Astrocyte of the spinal cord (primary cell): ENCODE measurements around the gene PPWD1.

Experiments used
- DNase-seq: peaks from one replicate; pipeline ENCODE4 v3.0.0; 2011; ENCODE audit warnings: low read depth, low spot score
- H3K4me3 ChIP-seq: 2 replicates; pipeline ENCODE4 v1.5.1; 2011; ENCODE audit warnings: low read depth, mild to moderate bottlenecking, low read length, moderate library complexity
- in situ Hi-C: cut with HindIII; loops from 2 replicates; pipeline ENCODE4 v1.10.0; 2017; ENCODE audit warnings: low sequenced_read_pairs
- TF ChIP-seq, protein P1 (sequence below): IDR thresholded peaks from 2 replicates; pipeline ENCODE4 v1.5.1; 2012; ENCODE audit warnings: low read depth, mild to moderate bottlenecking, low read length, inconsistent platforms

Gene PPWD1

DNA sequence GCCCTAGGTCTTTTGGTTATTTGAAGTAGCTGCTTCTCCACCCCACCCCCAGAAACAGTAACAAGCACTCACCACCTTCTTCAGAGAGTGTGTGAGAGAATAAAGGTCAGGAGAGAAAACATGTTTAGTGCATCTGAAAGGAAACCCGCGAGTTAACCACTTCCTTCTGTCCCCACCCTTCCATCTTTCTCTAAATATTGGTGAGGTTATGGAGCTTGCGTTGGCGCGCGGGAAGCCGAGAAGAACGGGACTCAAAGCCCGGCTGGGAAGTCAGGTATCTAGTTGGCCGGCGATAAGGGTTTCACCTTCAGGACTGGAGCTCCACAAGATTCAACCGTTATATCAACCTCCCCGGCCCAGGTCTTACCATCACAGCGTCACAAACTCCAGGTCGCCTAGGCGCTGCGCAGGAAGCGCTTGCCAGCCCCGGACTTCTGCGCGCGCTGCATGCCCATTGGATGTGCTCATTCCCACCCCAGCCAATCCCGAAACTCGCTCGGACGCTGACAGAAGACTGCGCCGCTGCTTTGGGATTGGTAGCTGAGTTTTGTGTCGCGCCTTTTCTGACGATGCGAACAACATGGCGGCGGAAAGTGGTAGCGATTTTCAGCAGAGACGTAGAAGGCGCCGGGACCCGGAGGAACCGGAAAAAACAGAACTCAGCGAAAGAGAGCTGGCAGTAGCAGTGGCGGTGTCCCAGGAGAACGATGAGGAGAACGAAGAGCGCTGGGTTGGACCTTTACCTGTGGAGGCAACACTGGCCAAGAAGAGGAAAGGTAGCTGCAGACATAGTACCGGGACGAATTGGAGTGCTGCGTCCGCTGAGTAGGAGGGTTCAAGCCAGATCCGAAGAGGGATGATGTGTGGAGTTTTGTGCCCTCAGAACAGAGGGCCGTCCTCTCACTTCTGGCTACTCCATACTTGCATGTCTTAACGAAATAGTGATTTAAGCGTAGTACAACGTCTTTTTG is at the start of gene PPWD1, which contains the start of gene CENPK:
Gene PPWD1, plus strand, starts transcription at position 566 of the 971 bp plus-strand sequence. Its CDS starts 15 bp downstream, at position 581.
Gene CENPK, minus strand, starts transcription at position 438 of the 971 bp plus-strand sequence. CDS start 8,261 bp downstream, outside the sequence.
- in situ Hi-C loops = no loop called here
- TF ChIP-seq, protein P1, sequence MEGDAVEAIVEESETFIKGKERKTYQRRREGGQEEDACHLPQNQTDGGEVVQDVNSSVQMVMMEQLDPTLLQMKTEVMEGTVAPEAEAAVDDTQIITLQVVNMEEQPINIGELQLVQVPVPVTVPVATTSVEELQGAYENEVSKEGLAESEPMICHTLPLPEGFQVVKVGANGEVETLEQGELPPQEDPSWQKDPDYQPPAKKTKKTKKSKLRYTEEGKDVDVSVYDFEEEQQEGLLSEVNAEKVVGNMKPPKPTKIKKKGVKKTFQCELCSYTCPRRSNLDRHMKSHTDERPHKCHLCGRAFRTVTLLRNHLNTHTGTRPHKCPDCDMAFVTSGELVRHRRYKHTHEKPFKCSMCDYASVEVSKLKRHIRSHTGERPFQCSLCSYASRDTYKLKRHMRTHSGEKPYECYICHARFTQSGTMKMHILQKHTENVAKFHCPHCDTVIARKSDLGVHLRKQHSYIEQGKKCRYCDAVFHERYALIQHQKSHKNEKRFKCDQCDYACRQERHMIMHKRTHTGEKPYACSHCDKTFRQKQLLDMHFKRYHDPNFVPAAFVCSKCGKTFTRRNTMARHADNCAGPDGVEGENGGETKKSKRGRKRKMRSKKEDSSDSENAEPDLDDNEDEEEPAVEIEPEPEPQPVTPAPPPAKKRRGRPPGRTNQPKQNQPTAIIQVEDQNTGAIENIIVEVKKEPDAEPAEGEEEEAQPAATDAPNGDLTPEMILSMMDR = no peak
- peak within 1 kb of the TSS; percentile 99 for H3K4me3 ChIP-seq
- peak; percentile 96 for DNase-seq

DNA sequence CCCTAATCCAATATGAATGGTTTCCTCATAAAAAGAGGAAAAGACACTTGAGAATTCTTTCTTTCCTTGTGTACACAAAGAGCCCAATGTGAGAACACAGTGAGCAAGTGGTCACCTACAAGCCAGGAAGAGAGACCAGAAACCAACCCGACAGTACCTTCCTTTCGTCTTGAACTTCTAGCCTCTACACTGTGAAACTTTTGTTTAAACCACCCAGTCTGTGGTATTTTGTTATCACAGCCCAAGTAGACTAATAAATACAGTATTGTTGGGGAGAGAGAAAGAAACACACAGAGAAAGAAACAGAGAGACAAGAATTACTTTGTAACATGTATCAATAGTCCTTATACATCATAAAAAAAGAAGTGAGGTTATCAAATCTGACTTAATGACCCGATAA is 37.4 kb upstream of the PPWD1 start:
- TF ChIP-seq, protein P1 = no peak
- H3K4me3 ChIP-seq = no peak overlapping the region
- in situ Hi-C loops = no loop called here
- DNase-seq = no peak

DNA sequence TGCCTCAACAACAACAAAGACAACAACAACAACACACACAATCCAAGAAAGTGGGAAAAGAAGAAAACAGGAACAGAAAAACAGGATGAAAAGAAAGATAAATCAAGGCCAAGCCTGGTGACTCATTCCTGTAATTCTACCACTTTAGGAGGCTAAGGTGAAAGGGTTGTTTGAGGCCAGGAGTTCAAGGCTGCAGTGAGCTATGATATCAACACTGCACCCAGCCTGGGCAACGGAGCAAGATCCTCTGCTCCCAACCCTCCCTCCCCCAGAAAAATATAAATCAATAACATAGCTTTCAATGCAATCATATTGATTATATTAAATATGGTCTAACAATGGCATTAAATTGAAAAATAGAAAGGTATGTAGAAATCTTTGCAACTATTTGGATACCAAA is 32.2 kb upstream of the PPWD1 start:
- H3K4me3 ChIP-seq = no peak overlapping the region
- no peak for DNase-seq
- TF ChIP-seq, protein P1 = no peak
- in situ Hi-C loops = no loop called here

DNA sequence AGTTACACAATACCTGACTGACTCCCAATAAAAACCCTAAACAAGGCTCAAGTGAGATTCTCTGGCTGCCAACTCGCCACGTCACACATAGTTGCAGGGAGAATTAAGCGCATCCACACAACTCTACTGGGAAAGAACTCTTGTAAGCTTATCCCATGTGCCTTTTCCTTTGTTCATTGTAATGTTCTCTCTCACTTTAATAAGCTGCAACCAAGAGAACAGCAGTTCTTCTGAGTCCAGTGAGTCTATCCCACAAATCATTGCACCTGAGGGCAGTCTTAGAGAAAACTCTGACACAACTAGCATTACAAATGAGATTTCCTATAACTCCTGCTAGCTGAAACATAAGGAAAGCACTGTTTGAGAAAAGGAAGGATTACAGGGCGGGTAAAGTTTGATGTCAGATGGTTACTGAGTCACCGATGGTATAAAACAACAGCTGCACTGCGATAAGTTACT is 27.5 kb upstream of the PPWD1 start:
- TF ChIP-seq, protein P1 = no peak
- H3K4me3 ChIP-seq = no peak overlapping the region
- in situ Hi-C loops = no loop called here

DNA sequence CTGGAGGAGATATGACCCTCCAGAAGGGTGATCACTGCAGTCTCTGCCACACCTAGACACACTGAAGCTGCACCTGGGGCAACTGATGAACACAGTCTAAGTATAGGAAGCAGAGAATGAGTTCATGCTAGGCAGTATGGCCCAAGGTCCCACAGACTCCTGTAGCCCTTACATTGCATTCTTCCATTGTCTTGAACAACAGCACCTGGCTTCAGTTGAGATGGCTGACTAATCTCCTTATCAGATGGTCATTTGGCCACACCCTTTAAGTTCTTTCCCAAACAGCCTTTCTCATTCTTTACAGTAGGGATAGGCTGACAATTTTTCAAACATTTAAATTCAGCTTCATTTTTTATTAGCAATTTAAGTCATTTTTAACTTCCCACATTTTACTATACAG is 23.3 kb upstream of the PPWD1 start:
- H3K4me3 ChIP-seq = no peak overlapping the region
- DNase-seq = no peak
- TF ChIP-seq, protein P1 = no peak
- in situ Hi-C loops = no loop called here

More for the DNA sequence above, 27.5 kb upstream of the PPWD1 start:
- DNase-seq = peak; percentile 2

DNA sequence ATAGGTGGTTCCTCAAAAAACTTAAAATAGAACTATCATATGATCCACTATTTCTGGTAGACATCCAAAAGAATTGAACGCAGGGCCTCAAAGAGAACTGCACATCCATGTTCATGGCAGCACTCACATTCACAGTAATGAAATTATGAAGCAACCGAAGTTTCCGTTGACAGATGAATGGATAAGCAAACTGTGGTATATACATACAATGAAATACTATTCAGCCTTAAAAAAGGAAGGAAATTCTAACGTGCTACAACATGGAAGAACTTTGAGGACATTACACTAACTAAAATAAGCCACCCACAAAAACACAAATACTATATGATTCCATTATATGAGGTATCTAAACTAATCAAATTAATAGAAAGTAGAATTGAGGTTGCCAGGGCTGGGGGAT is 18.6 kb upstream of the PPWD1 start:
- in situ Hi-C loops = no loop called here
- no peak for DNase-seq
- H3K4me3 ChIP-seq = no peak overlapping the region
- TF ChIP-seq, protein P1 = no peak
